PC-9 (cell line): ENCODE data around the gene CXorf49.

ENCODE experiments used
- EZH2 ChIP-seq: fragments of 200-600 bp; sonication (generic); IDR thresholded peaks from 2 replicates; pipeline ENCODE4 v1.8.0; 2017; ENCODE audit warnings: antibody characterized with exemption, low read depth
- TF ChIP-seq, protein P1 (sequence below): fragments of 200-600 bp; sonication (generic); conservative IDR thresholded peaks from 2 replicates; pipeline ENCODE4 v1.6.1; 2017; ENCODE audit warnings: mixed run types, antibody characterized with exemption, mild to moderate bottlenecking, moderate library complexity

DNA sequence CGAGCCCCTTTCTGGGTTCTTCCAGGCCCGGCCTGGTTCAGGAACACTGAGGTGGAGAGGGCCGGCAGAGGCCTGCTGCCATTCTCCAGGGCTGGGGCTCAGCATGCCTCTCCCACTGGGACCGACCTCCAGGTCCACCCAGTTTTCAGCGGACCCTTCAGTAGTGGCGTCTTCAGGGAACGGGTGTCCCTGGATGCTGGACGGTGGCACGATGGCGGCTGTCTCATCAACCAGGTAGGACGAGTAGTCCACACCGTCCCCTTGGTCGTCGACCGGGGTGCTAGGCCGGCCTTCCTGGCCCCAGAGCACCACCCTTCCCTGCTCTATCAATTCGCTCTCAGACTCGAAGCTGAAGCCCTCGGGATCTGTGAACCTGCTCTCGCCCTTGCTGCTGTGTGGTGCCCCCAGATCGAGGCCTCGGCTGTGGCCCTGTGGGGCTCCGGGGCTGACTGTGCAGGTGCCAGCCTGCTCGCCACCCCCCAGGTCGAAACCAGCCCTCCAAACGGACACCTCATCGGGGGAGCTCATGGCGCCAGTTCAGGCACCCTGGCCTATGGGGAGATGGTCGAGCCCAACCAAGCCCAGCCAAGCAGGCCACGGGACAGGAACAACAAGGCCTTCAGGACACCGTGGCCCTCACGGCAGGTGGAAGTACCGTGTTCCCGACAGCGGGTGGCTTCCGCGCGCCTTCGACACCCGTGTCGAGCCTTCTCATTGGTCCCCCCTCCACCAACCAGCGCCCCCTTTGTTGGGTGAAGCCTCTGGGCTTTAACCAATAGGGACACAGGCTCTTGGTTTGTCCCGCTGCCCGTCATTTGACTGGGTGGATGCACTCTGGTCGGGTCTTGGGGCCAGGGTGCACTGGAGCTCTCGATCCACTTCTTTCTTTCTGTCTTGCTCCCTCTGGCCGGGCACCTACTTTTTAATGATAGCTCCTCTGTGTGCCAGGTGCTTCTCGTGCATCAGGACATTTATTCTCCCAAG lies 51.6 kb downstream of the CXorf49 start:
- TF ChIP-seq, protein P1, sequence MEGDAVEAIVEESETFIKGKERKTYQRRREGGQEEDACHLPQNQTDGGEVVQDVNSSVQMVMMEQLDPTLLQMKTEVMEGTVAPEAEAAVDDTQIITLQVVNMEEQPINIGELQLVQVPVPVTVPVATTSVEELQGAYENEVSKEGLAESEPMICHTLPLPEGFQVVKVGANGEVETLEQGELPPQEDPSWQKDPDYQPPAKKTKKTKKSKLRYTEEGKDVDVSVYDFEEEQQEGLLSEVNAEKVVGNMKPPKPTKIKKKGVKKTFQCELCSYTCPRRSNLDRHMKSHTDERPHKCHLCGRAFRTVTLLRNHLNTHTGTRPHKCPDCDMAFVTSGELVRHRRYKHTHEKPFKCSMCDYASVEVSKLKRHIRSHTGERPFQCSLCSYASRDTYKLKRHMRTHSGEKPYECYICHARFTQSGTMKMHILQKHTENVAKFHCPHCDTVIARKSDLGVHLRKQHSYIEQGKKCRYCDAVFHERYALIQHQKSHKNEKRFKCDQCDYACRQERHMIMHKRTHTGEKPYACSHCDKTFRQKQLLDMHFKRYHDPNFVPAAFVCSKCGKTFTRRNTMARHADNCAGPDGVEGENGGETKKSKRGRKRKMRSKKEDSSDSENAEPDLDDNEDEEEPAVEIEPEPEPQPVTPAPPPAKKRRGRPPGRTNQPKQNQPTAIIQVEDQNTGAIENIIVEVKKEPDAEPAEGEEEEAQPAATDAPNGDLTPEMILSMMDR, result no peak
- no peak for TF ChIP-seq EZH2
